Fibroblast of lung (primary cell): Measurements from ENCODE around the gene ANKRD61. TPM values are rescaled to one million over a fixed set of nuclear protein-coding genes. Genes with fewer than 3 reads are reported as not detected.
"Not testable (repeated sequence)": the region's sequence is repeated elsewhere in the genome, so short reads cannot be mapped to it uniquely, and the experiment has no call there.

Experiments used
- DNase-seq, 2 donors: peaks; one replicate each; pipeline versions ENCODE4 v3.0.0 to v3.0.0-alpha.2; 2010; ENCODE audit warnings: low read depth in 2 of 2
- H2AFZ ChIP-seq: 2 replicates; pipeline ENCODE4 v1.5.1; 2012; ENCODE audit warnings: low read length, control low read depth, inconsistent platforms
- H3K27ac ChIP-seq: 2 replicates; pipeline ENCODE4 v1.5.1; 2011; ENCODE audit warnings: low read length, control low read depth; ENCODE audit not compliant: insufficient read depth
- H3K27me3 ChIP-seq: 2 replicates; pipeline ENCODE4 v1.5.1; 2011; ENCODE audit warnings: mild to moderate bottlenecking, low read length; ENCODE audit not compliant: control insufficient read depth, insufficient read depth
- H3K36me3 ChIP-seq: 2 replicates; pipeline ENCODE4 v1.5.1; 2011; ENCODE audit warnings: low read length; ENCODE audit not compliant: control insufficient read depth, insufficient read depth
- H3K4me1 ChIP-seq: 2 replicates; pipeline ENCODE4 v1.5.1; 2011; ENCODE audit warnings: low read length; ENCODE audit not compliant: control insufficient read depth, insufficient read depth; ENCODE audit errors: extremely low read depth
- H3K4me2 ChIP-seq: 2 replicates; pipeline ENCODE4 v1.5.1; 2011; ENCODE audit warnings: low read length, control low read depth; ENCODE audit not compliant: insufficient read depth; ENCODE audit errors: extremely low read depth
- H3K4me3 ChIP-seq, 4 experiments: fragments of 200-600 bp in 1 of 4; sonication (generic) in 1 of 4; replicated peaks in 1 of 4; 2 replicates each; pipeline ENCODE4 v1.5.1; 2011 to 2016; ENCODE audit warnings: low read length in 4 of 4, low read depth in 3 of 4, mild to moderate bottlenecking in 3 of 4, control low read depth in 2 of 4, inconsistent platforms in 1 of 4, mixed read lengths in 1 of 4; ENCODE audit not compliant: insufficient read depth in 1 of 4; ENCODE audit errors: control extremely low read depth in 1 of 4
- H3K79me2 ChIP-seq: 2 replicates; pipeline ENCODE4 v1.5.1; 2012; ENCODE audit warnings: mild to moderate bottlenecking, low read length, inconsistent platforms; ENCODE audit not compliant: control insufficient read depth, insufficient read depth
- H3K9ac ChIP-seq: 2 replicates; pipeline ENCODE4 v1.5.1; 2011; ENCODE audit warnings: mild to moderate bottlenecking, low read length, control low read depth; ENCODE audit not compliant: insufficient read depth
- H3K9me3 ChIP-seq: 2 replicates; pipeline ENCODE4 v1.5.1; 2012; ENCODE audit warnings: low read depth, low read length; ENCODE audit not compliant: control insufficient read depth, insufficient read depth
- H4K20me1 ChIP-seq: 2 replicates; pipeline ENCODE4 v1.5.1; 2011; ENCODE audit warnings: low read length; ENCODE audit not compliant: control insufficient read depth, insufficient read depth; ENCODE audit errors: extremely low read depth
- CTCF ChIP-seq, 2 donors: IDR thresholded peaks in 1 of 2; conservative IDR thresholded peaks in 1 of 2; 1 replicate in 1 of 2; 2 replicates in 1 of 2; pipeline ENCODE4 v1.5.1; 2011 to 2012; ENCODE audit warnings: low read length in 2 of 2, control low read depth in 1 of 2, inconsistent platforms in 1 of 2, low read depth in 1 of 2, mild to moderate bottlenecking in 1 of 2
- EZH2 ChIP-seq: IDR thresholded peaks from 2 replicates; pipeline ENCODE4 v1.5.1; 2012; ENCODE audit warnings: low read length, control low read depth, mild to moderate bottlenecking; ENCODE audit errors: missing control alignments
- polyA plus RNA-seq, 2 donors: library from polyadenylated mRNA; depleted of rRNA in 1 of 2; stranded (reverse) in 1 of 2; unstranded in 1 of 2; fragments of >200 nt; gene quantifications; 2 replicates each; pipeline ENCODE4 v1.2.1, GENCODE V29; 2011 to 2012; ENCODE audit warnings: missing spikeins in 1 of 2
- total RNA-seq: library from RNA; depleted of rRNA; stranded (reverse); fragments of >200 nt; gene quantifications from 2 replicates; pipeline ENCODE4 v1.2.1, GENCODE V29; 2014

ANKRD61 gene
- total and polyA plus RNA-seq, 2 donors (not counting 1 experiment from before 2014, with no cell fraction given), result 0.17 to 0.43 TPM

- H3K79me2 ChIP-seq, result no peaks in the 10 kb centered on the region
- DNase-seq, result no peak
Observed at GRCh38 chr7:6071406-6071805, 40.2 kb downstream of the ANKRD61 start.

GRCh38 chr7:6074612-6075380 is 43.6 kb downstream of the ANKRD61 start:
- peak in 1 of 2 donors; percentile 8 for DNase-seq
- Histone ChIP-seq H4K20me1 (no peaks in the 10 kb centered on the region), H2AFZ (no peak overlapping the region), H3K4me3 (no peak overlapping the region), H3K9me3 (no peaks in the 10 kb centered on the region), H3K4me1 (peaks cover 3% of the 10 kb centered on the region), H3K36me3 (no peaks in the 10 kb centered on the region), H3K27ac (no peak overlapping the region), H3K27me3 (no peaks in the 10 kb centered on the region), H3K9ac (no peak overlapping the region), H3K79me2 (no peaks in the 10 kb centered on the region), H3K4me2 (no peak overlapping the region)
- no peak for TF ChIP-seq EZH2
- TF ChIP-seq CTCF (conservative IDR thresholded peaks at IDR 0.05 in 1 of 2, IDR thresholded peaks at IDR 0.05 in 1 of 2; ENCODE audit: low read depth in 1 of 2, low read length in 2 of 2), result no peak

More at GRCh38 chr7:6071406-6071805, 40.2 kb downstream of the ANKRD61 start:
- Histone ChIP-seq H3K4me2 (no peak overlapping the region), H3K27me3 (no peaks in the 10 kb centered on the region), H3K9ac (no peak overlapping the region), H2AFZ (no peak overlapping the region), H3K4me3 (no peak overlapping the region), H3K4me1 (no peaks in the 10 kb centered on the region), H4K20me1 (no peaks in the 10 kb centered on the region), H3K27ac (no peak overlapping the region), H3K36me3 (no peaks in the 10 kb centered on the region), H3K9me3 (no peaks in the 10 kb centered on the region)
- no peak for TF ChIP-seq CTCF (conservative IDR thresholded peaks at IDR 0.05 in 1 of 2, IDR thresholded peaks at IDR 0.05 in 1 of 2; ENCODE audit: low read depth in 1 of 2, low read length in 2 of 2)
- TF ChIP-seq EZH2, result no peak

- peaks cover 3% of the 10 kb centered on the region for H3K4me1 ChIP-seq
Observed at GRCh38 chr7:6078548-6078947, 47.4 kb downstream of the ANKRD61 start.

GRCh38 chr7:6083047-6083446 is 51.9 kb downstream of the ANKRD61 start:
- not testable (repeated sequence) for H2AFZ ChIP-seq, H3K9ac ChIP-seq, H3K36me3 ChIP-seq, H3K4me2 ChIP-seq, H3K79me2 ChIP-seq, H4K20me1 ChIP-seq, H3K4me3 ChIP-seq, H3K4me1 ChIP-seq, H3K27ac ChIP-seq, DNase-seq, H3K27me3 ChIP-seq, H3K9me3 ChIP-seq

More at GRCh38 chr7:6078548-6078947, 47.4 kb downstream of the ANKRD61 start:
- Histone ChIP-seq H3K79me2 (no peaks in the 10 kb centered on the region), H3K4me2 (no peak overlapping the region), H2AFZ (no peak overlapping the region), H3K27me3 (no peaks in the 10 kb centered on the region), H3K9me3 (no peaks in the 10 kb centered on the region), H3K9ac (no peak overlapping the region), H3K36me3 (no peaks in the 10 kb centered on the region), H3K4me3 (no peak overlapping the region), H3K27ac (no peak overlapping the region), H4K20me1 (no peaks in the 10 kb centered on the region)
- no peak for DNase-seq
- TF ChIP-seq CTCF (conservative IDR thresholded peaks at IDR 0.05 in 1 of 2, IDR thresholded peaks at IDR 0.05 in 1 of 2; ENCODE audit: low read depth in 1 of 2, low read length in 2 of 2) (no peak), EZH2 (no peak)
